K562 (cell line): ENCODE data around the gene DCTN2. TPM values are rescaled to one million over a fixed set of nuclear protein-coding genes. Genes with fewer than 3 reads are reported as not detected.

Experiments used
- ATAC-seq: fragments of 200-7000 bp; cut with Tn5 transposase; 3 replicates; pipeline ENCODE4 v1.9.1; 2020; ENCODE audit warnings: moderate library complexity
- BruUV-seq: library from RNA; stranded (reverse); fragments of 400-500 nt; replicated peaks from 2 replicates; lab custom pipeline; 2021; lab: Mats Ljungman, UMichigan
- CTCF ChIA-PET: fragments of 300-600 bp; formaldehyde crosslinking; extraction: SDS; loops from one replicate; lab custom pipeline; 2021; ENCODE audit warnings: low intra/inter-chr PET ratio; lab: Yijun Ruan, JAX
- POLR2A ChIA-PET: fragments of 300-600, 350-650 bp; sonication (Branson Sonifier 250); formaldehyde crosslinking; extraction: SDS; loops from one replicate; lab custom pipeline; 2021; ENCODE audit warnings: antibody characterized with exemption, inconsistent platforms; lab: Yijun Ruan, JAX
- DNase-seq, 4 experiments: peaks; one replicate each; pipeline versions ENCODE4 v3.0.0 to v3.0.0-alpha.2; 2011 to 2018; ENCODE audit warnings: low spot score in 3 of 4, mixed read lengths in 3 of 4; ENCODE audit errors: extremely low read depth in 1 of 4
- FAIRE-seq: peaks from 2 replicates; lab custom pipeline; 2011; peaks lifted over from hg19 to GRCh38; lab: Jason Lieb, UNC
- H2AFZ ChIP-seq: 2 replicates; pipeline ENCODE4 v1.6.0; 2011; ENCODE audit warnings: low read depth, low read length, control low read depth, inconsistent platforms
- H3K27ac ChIP-seq: fragments of 200-600 bp; 3 replicates; pipeline ENCODE4 v1.8.0; 2011; ENCODE audit warnings: low read depth, mild to moderate bottlenecking, control low read depth, inconsistent platforms, low read length, moderate library complexity, mixed read lengths; ENCODE audit errors: extremely low read depth
- H3K27me3 ChIP-seq, 2 experiments: fragments of 300-600 bp in 1 of 2; 2 replicates in 1 of 2; 3 replicates in 1 of 2; pipeline versions ENCODE4 v1.6.0 to v1.8.0; 2011; ENCODE audit warnings: inconsistent platforms in 2 of 2, low read length in 2 of 2, mild to moderate bottlenecking in 1 of 2, mixed read lengths in 1 of 2, moderate library complexity in 1 of 2; ENCODE audit not compliant: control insufficient read depth in 2 of 2, insufficient read depth in 2 of 2
- H3K36me3 ChIP-seq: fragments of 300-600 bp; 3 replicates; pipeline ENCODE4 v1.8.0; 2011; ENCODE audit warnings: mild to moderate bottlenecking, low read length, inconsistent platforms; ENCODE audit not compliant: control insufficient read depth, insufficient read depth
- H3K4me1 ChIP-seq, 2 experiments: fragments of 200-600 bp in 1 of 2; replicated peaks in 1 of 2; 2 replicates in 1 of 2; 3 replicates in 1 of 2; pipeline versions ENCODE4 v1.5.1 to v1.8.0; 2011; ENCODE audit warnings: inconsistent platforms in 2 of 2, low read length in 2 of 2, mild to moderate bottlenecking in 1 of 2, mixed read lengths in 1 of 2, moderate library complexity in 1 of 2; ENCODE audit not compliant: control insufficient read depth in 2 of 2, insufficient read depth in 2 of 2
- H3K4me2 ChIP-seq: 2 replicates; pipeline ENCODE4 v1.6.1; 2011; ENCODE audit warnings: low read length, control low read depth, inconsistent platforms, mixed read lengths; ENCODE audit not compliant: insufficient read depth
- H3K4me3 ChIP-seq: fragments of 200-600 bp; sonication (generic), shearing (Covaris generic); 2 replicates; pipeline ENCODE4 v1.5.1; 2016; ENCODE audit warnings: control low read depth, inconsistent platforms
- H3K79me2 ChIP-seq: fragments of 200-600 bp; 3 replicates; pipeline ENCODE4 v1.8.0; 2011; ENCODE audit warnings: low read length, inconsistent platforms; ENCODE audit not compliant: control insufficient read depth, insufficient read depth
- H3K9ac ChIP-seq, 2 experiments: 2 replicates each; pipeline versions ENCODE4 v1.6.0 to v1.6.1; 2011; ENCODE audit warnings: low read depth in 2 of 2, low read length in 2 of 2, control low read depth in 1 of 2, inconsistent platforms in 1 of 2, mild to moderate bottlenecking in 1 of 2, mixed read lengths in 1 of 2; ENCODE audit not compliant: insufficient read depth in 1 of 2
- H3K9me1 ChIP-seq: one replicate; pipeline ENCODE4 v1.6.0; 2011; ENCODE audit warnings: inconsistent platforms, mild to moderate bottlenecking, low read length, moderate library complexity; ENCODE audit not compliant: control insufficient read depth, insufficient read depth
- H3K9me3 ChIP-seq: replicated peaks from 2 replicates; pipeline ENCODE4 v1.5.1; 2011; ENCODE audit warnings: low read depth, low read length, inconsistent platforms; ENCODE audit not compliant: control insufficient read depth, insufficient read depth
- H4K20me1 ChIP-seq: replicated peaks from 2 replicates; pipeline ENCODE4 v1.6.1; 2011; ENCODE audit warnings: low read length, inconsistent platforms, mixed read lengths; ENCODE audit not compliant: control insufficient read depth, insufficient read depth
- ADNP ChIP-seq: fragments of 200-800 bp; sonication (Bioruptor generic); IDR thresholded peaks from 2 replicates; pipeline ENCODE4 v1.6.1; 2016; ENCODE audit warnings: missing genetic modification characterization, missing compliant biosample characterization
- ATF6 ChIP-seq: sonication (generic); formaldehyde crosslinking; IDR thresholded peaks from 2 replicates; pipeline ENCODE4 v1.4.0; 2020; ENCODE audit warnings: mild to moderate bottlenecking, missing genetic modification reagents
- BHLHE40 ChIP-seq: IDR thresholded peaks from 2 replicates; pipeline ENCODE4 v1.6.1; 2011; ENCODE audit warnings: low read length, improper control_type of control experiment
- CCAR2 ChIP-seq: fragments of 200-400 bp; formaldehyde crosslinking; IDR thresholded peaks from 2 replicates; pipeline ENCODE4 v1.6.1; 2017; ENCODE audit warnings: mild to moderate bottlenecking, low read depth, low read length
- FIP1L1 ChIP-seq: fragments of 200-400 bp; formaldehyde crosslinking; IDR thresholded peaks from 2 replicates; pipeline ENCODE4 v1.6.1; 2018; ENCODE audit warnings: mild to moderate bottlenecking, low read depth, low read length; ENCODE audit not compliant: poor library complexity, severe bottlenecking
- KAT7 ChIP-seq: sonication (generic); formaldehyde crosslinking; IDR thresholded peaks from 2 replicates; pipeline ENCODE4 v1.8.0; 2022; ENCODE audit warnings: missing genetic modification reagents, mild to moderate bottlenecking, borderline replicate concordance
- KDM1A ChIP-seq, 2 experiments: fragments of 450-650 bp; IDR thresholded peaks; 2 replicates each; pipeline ENCODE4 v1.6.1; 2016; ENCODE audit warnings: mild to moderate bottlenecking in 2 of 2
- NBN ChIP-seq: fragments of 450-650 bp; IDR thresholded peaks from 2 replicates; pipeline ENCODE4 v1.6.1; 2016; ENCODE audit warnings: low read depth, mild to moderate bottlenecking
- NFE2L1 ChIP-seq: fragments of 450-650 bp; IDR thresholded peaks from 2 replicates; pipeline ENCODE4 v1.6.1; 2016; ENCODE audit warnings: missing genetic modification characterization, low read depth, mild to moderate bottlenecking, missing compliant biosample characterization, moderate library complexity, borderline replicate concordance
- ZMIZ1 ChIP-seq, 2 experiments: fragments of 150-350 bp in 1 of 2; IDR thresholded peaks; 2 replicates each; pipeline ENCODE4 v1.6.1; 2012 to 2016; ENCODE audit warnings: low read depth in 2 of 2, low read length in 2 of 2, mild to moderate bottlenecking in 1 of 2, moderate library complexity in 1 of 2
- ZNF699 ChIP-seq: fragments of 250-450 bp; sonication (Bioruptor Pico); IDR thresholded peaks from 2 replicates; pipeline ENCODE4 v1.8.0; 2021; ENCODE audit warnings: mild to moderate bottlenecking, moderate library complexity; ENCODE audit not compliant: insufficient replicate concordance
- WGBS: fragments of 100-300 bp; shearing (Covaris generic); methylation state at CpG from one replicate; pipeline ENCODE4 v1.1.6; 2016; ENCODE audit warnings: low coverage, mixed read lengths; ENCODE audit not compliant: insufficient coverage; ENCODE audit errors: missing lambda C conversion rate; 5-methylcytosine and 5-hydroxymethylcytosine counted together
- in situ Hi-C: fragments of 300-500 bp; cut with MboI; formaldehyde crosslinking; loops from 4 replicates; pipeline ENCODE4 v1.15.0; 2018; ENCODE audit warnings: inconsistent platforms, mixed read lengths
- intact Hi-C: fragments of 100-400 bp; cut with micrococcal nuclease; formaldehyde crosslinking; loops from 2 replicates; pipeline ENCODE4 v1.14.2; 2022
- polyA plus RNA-seq, 8 experiments: library from polyadenylated mRNA; depleted of rRNA in 4 of 8; stranded (reverse) in 5 of 8; unstranded in 3 of 8; fragments of >200 nt; fragmentation: Nextera tagmentation in 2 of 8; fragmentation: Illumina TruSeq in 1 of 8; extraction: Ambion mirVana in 2 of 8; extraction: Trizol in 1 of 8; gene quantifications; 2 replicates each; pipeline versions ENCODE4 v1.2.1 to v1.2.3, GENCODE V29; 2011 to 2014; ENCODE audit warnings: inconsistent platforms in 1 of 8, missing spikeins in 1 of 8
- total RNA-seq, 7 experiments: library from RNA; depleted of rRNA in 6 of 7; stranded (reverse); fragments of >200 nt in 6 of 7; fragmentation: Illumina TruSeq in 2 of 7; extraction: Trizol in 2 of 7; gene quantifications; 2 replicates each; pipeline versions ENCODE4 v1.2.1 to v1.2.3, GENCODE V29; 2011 to 2021; ENCODE audit warnings: low replicate concordance in 1 of 7

DCTN2 gene
- total and polyA plus RNA-seq, 9 of the 15 experiments (the other 6 are each of a cell fraction or from before 2014, with no cell fraction given): 43.6 to 270 (median 125) TPM

- 0 out of 2 replicates have a peak, but pooled peaks cover 3% of the 10 kb centered on the region for H4K20me1 ChIP-seq
These were observed 48.4 kb downstream of the DCTN2 start for GRCh38 chr12:57498571-57498970.

More at GRCh38 chr12:57498571-57498970, 48.4 kb downstream of the DCTN2 start:
- in situ Hi-C loops: no loop called here
- no peak overlapping the region for H3K9ac ChIP-seq
- BruUV-seq: no TSS peak
- peaks cover 9% of the 10 kb centered on the region; the same call in 1 of the 3 replicates for H3K79me2 ChIP-seq
- DNase-seq: no peak
- H3K9me3 ChIP-seq: 0 out of 2 replicates have a peak, but pooled peaks cover 3% of the 10 kb centered on the region
- peaks cover 6% of the 10 kb centered on the region for H3K9me1 ChIP-seq
- H3K27ac ChIP-seq: no peak overlapping the region
- intact Hi-C loops: no loop called here
- no peak for TF ChIP-seq KAT7 (CRISPR knock-in tag)
- no peak for TF ChIP-seq KDM1A (IDR thresholded peaks at IDR 0.05)
- no peak for TF ChIP-seq BHLHE40
- no peak for TF ChIP-seq ZMIZ1 (IDR thresholded peaks at IDR 0.05; ENCODE audit: low read depth in 2 of 2, low read length in 2 of 2)
- TF ChIP-seq NBN: no peak
- TF ChIP-seq ZNF699 (CRISPR knock-in tag): no peak
- no peak for TF ChIP-seq ATF6 (CRISPR knock-in tag)
- no peak for TF ChIP-seq CCAR2
- TF ChIP-seq NFE2L1: no peak
- no peak for TF ChIP-seq FIP1L1
- TF ChIP-seq ADNP (tag): no peak
- H3K4me1 ChIP-seq: no peaks in the 10 kb centered on the region
- POLR2A ChIA-PET: interaction anchor here (1.4 to 2.3 kb wide), 4 partner anchors 10 to 46 kb away, joined by 4 to 7 read pairs (median 5); partner anchors contain the start of gene MARS1
- H2AFZ ChIP-seq: no peak overlapping the region
- no peak overlapping the region for H3K4me2 ChIP-seq
- H3K4me3 ChIP-seq: no peak overlapping the region
- H3K36me3 ChIP-seq: peaks cover 72% of the 10 kb centered on the region
- FAIRE-seq: no peak
- no peak for ATAC-seq
- 93% methylated on average over 4 of the region's 4 CpGs for WGBS
- no peaks in the 10 kb centered on the region for H3K27me3 ChIP-seq
- CTCF ChIA-PET: no interaction called here
